ENCODE data around the gene DVL2.
A peak's percentile ranks its signal among the peaks of the same experiment; 100 is the strongest.

The DVL2 gene

DNA sequence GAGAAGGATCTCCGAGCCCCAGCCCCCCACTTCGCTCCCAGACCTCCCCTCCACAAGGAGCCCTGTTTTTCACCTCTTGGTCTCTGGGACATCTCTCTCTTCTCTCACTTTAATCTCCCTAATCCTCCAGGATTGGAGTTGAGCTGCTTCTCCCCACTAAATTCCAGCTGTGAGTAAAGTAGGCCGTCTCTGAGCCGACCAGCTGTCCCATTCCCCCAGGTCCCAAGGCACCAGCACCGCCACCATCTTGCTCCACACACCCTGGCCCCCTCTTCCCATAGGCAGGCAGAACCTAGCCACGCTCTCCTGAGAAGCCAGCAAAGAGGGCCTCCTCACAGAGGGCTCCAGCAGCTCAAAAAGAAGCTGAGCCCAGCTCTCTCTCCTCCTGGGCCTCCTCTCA lies 15.6 kb downstream of the DVL2 start:
- DNase-seq: no peak
- H3K4me1 ChIP-seq: peaks cover 8% of the 10 kb centered on the region; the same call in 1 of the 2 replicates
- H3K4me3 ChIP-seq (ENCODE audit: low read depth, low read length): no peak overlapping the region
- no peak for TF ChIP-seq CTCF (IDR thresholded peaks at IDR 0.05; ENCODE audit: low read depth, low read length)
- H3K9me3 ChIP-seq: no peaks in the 10 kb centered on the region
- peaks cover 10% of the 10 kb centered on the region for H3K36me3 ChIP-seq
- no peaks in the 10 kb centered on the region for H3K27me3 ChIP-seq

- Histone ChIP-seq H3K27me3 (no peaks in the 10 kb centered on the region), H3K9me3 (no peaks in the 10 kb centered on the region), H3K4me1 (peaks cover 8% of the 10 kb centered on the region; the same call in 1 of the 2 replicates), H3K36me3 (peaks cover 4% of the 10 kb centered on the region), H3K4me3 (ENCODE audit: low read depth, low read length) (no peak overlapping the region)
- no peak for DNase-seq
- no peak for TF ChIP-seq CTCF (IDR thresholded peaks at IDR 0.05; ENCODE audit: low read depth, low read length)
Observed at GRCh38 chr17:7218166-7218565, 16.2 kb downstream of the DVL2 start.

DNA sequence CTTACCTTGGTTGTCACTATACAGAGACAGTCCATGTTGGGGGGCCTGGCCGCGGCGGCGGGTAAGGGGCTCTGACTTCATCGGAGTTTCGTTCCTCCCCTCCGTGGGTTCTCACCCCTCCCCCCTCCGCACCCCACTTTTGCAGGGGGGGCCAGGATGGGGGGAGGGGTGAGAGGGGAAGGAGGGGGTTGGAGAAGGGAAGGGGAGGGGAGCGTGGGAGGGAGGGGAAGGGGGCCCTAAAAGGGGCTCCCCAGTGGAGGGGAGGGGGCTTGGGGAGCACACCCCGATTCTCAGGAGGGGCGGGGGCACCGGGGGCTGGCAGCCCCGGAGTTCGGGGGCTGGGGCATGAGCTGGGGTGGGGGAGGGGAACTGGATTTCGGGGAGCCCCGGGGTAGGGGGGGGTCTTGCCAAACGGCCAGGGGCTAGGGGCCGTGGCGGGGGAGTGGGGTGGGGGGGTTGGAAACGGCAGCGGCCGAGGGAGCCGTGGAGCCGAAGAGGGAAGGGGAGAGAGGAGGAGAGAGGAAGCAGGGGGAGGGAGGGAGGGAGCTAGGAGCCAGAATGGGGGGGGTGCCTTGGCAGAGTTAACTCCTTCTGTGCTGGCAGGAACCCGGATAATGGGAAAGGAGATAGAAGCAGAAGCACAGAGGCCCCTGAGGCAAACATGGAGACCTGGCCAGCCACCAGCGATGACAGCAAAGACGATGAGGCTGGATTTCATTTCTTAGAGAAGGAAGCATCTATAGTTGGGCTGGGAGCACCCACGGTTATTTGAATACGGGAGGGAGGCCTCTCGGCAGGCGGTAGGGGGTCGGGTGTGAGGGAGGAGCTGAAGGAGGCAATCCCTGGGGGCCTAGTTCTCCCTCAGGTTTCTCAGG lies 17.0 kb downstream of the DVL2 start:
- no peaks in the 10 kb centered on the region for H3K36me3 ChIP-seq
- no peak for TF ChIP-seq CTCF (IDR thresholded peaks at IDR 0.05; ENCODE audit: low read depth, low read length)
- peaks cover 8% of the 10 kb centered on the region; the same call in 1 of the 2 replicates for H3K4me1 ChIP-seq
- DNase-seq: peak; percentile 31
- H3K4me3 ChIP-seq (ENCODE audit: low read depth, low read length): peak overlapping the region; percentile 37
- H3K9me3 ChIP-seq: no peaks in the 10 kb centered on the region
- no peaks in the 10 kb centered on the region for H3K27me3 ChIP-seq

- H3K36me3 ChIP-seq: no peaks in the 10 kb centered on the region
- no peaks in the 10 kb centered on the region for H3K9me3 ChIP-seq
- TF ChIP-seq CTCF (IDR thresholded peaks at IDR 0.05; ENCODE audit: low read depth, low read length): no peak
- H3K27me3 ChIP-seq: no peaks in the 10 kb centered on the region
- peak overlapping the region; percentile 37 for H3K4me3 ChIP-seq (ENCODE audit: low read depth, low read length)
- H3K4me1 ChIP-seq: peaks cover 8% of the 10 kb centered on the region; the same call in 1 of the 2 replicates
- DNase-seq: no peak
Observed at GRCh38 chr17:7216242-7217112, 17.8 kb downstream of the DVL2 start.

DNA sequence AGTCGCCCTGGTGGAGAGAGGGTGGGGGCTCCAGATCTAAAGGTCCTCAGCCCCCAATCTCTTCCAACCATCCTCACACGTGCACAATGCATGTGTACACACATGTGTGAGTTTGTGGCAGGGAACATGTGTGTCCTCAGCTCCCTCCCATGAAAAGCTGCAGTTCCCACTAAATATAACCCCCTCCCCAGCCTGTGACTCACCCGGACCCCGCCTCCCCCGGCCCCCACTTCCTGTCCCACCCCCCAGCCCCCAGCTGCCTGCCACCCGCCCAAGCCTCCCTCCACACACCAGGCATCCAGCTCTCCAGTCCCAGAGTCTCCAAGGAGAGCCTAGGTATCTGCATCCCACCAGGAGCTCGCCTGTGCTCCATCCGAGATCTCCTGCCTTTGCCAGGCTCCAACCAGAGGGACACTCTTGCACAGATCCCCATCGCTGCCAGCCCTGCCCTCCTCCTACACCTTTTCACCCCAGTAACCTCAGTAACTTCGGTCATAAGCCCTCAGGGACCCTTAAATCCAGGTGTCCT lies 18.6 kb downstream of the DVL2 start:
- H3K4me1 ChIP-seq: peaks cover 8% of the 10 kb centered on the region; the same call in 1 of the 2 replicates
- TF ChIP-seq CTCF (IDR thresholded peaks at IDR 0.05; ENCODE audit: low read depth, low read length): no peak
- no peaks in the 10 kb centered on the region for H3K9me3 ChIP-seq
- peak overlapping the region; percentile 56 for H3K4me3 ChIP-seq (ENCODE audit: low read depth, low read length)
- no peaks in the 10 kb centered on the region for H3K36me3 ChIP-seq
- H3K27me3 ChIP-seq: no peaks in the 10 kb centered on the region
- peak; percentile 23 for DNase-seq
